HepG2 (cell line): ENCODE data around the gene OTOP2. TPM values are rescaled to one million over a fixed set of nuclear protein-coding genes. Genes with fewer than 3 reads are reported as not detected.

Experiments
- ATAC-seq: fragments of 200-7000 bp; cut with Tn5 transposase; 3 replicates; pipeline ENCODE4 v1.9.1; 2020; ENCODE audit warnings: mild to moderate bottlenecking, moderate library complexity
- BruUV-seq: library from RNA; stranded (reverse); fragments of 400-500 nt; replicated peaks from 2 replicates; lab custom pipeline; 2021; lab: Mats Ljungman, UMichigan
- CTCF ChIA-PET: fragments of 300-600 bp; formaldehyde crosslinking; extraction: SDS; loops from one replicate; lab custom pipeline; 2021; ENCODE audit warnings: low total read pairs, inconsistent platforms, low intra/inter-chr PET ratio; lab: Yijun Ruan, JAX
- POLR2A ChIA-PET: fragments of 350-600 bp; sonication (Branson Sonifier 250); formaldehyde crosslinking; loops from one replicate; lab custom pipeline; 2020; ENCODE audit warnings: antibody characterized with exemption, inconsistent platforms; lab: Yijun Ruan, JAX
- DNase-seq: peaks from one replicate; pipeline ENCODE4 v3.0.0-alpha.2; 2015; ENCODE audit warnings: low spot score
- FAIRE-seq: peaks from 3 replicates; lab custom pipeline; 2011; peaks lifted over from hg19 to GRCh38; lab: Jason Lieb, UNC
- H2AFZ ChIP-seq: one replicate; pipeline ENCODE4 v1.6.1; 2011; ENCODE audit warnings: low read length, inconsistent platforms
- H3K27ac ChIP-seq: fragments of 300-600 bp; 3 replicates; pipeline ENCODE4 v1.8.0; 2011; ENCODE audit warnings: mixed run types, mild to moderate bottlenecking, mixed read lengths, low read length, inconsistent platforms; ENCODE audit not compliant: insufficient read depth; ENCODE audit errors: extremely low read length
- H3K27me3 ChIP-seq, 2 experiments: fragments of 200-600 bp in 1 of 2; 2 replicates in 1 of 2; 3 replicates in 1 of 2; pipeline versions ENCODE4 v1.6.0 to v1.8.0; 2011; ENCODE audit warnings: low read length in 2 of 2, mild to moderate bottlenecking in 2 of 2, moderate library complexity in 2 of 2, inconsistent platforms in 1 of 2; ENCODE audit not compliant: insufficient read depth in 2 of 2, control insufficient read depth in 1 of 2
- H3K36me3 ChIP-seq, 2 experiments: fragments of 200-600 bp in 1 of 2; replicated peaks in 1 of 2; 2 replicates in 1 of 2; 3 replicates in 1 of 2; pipeline versions ENCODE4 v1.5.1 to v1.8.0; 2011; ENCODE audit warnings: low read length in 2 of 2, inconsistent platforms in 1 of 2; ENCODE audit not compliant: insufficient read depth in 2 of 2, control insufficient read depth in 1 of 2
- H3K4me1 ChIP-seq: 2 replicates; pipeline ENCODE4 v1.5.1; 2012; ENCODE audit warnings: low read length, inconsistent platforms; ENCODE audit not compliant: insufficient read depth
- H3K4me2 ChIP-seq: 2 replicates; pipeline ENCODE4 v1.6.0; 2011; ENCODE audit warnings: low read depth, low read length, inconsistent platforms
- H3K4me3 ChIP-seq, 3 experiments: fragments of 200-600 bp in 1 of 3; sonication (generic), shearing (Covaris generic) in 1 of 3; replicated peaks in 1 of 3; 2 replicates each; pipeline ENCODE4 v1.5.1; 2011 to 2016; ENCODE audit warnings: low read length in 3 of 3, inconsistent platforms in 2 of 3, low read depth in 2 of 3, mild to moderate bottlenecking in 2 of 3, control low read depth in 1 of 3, mixed read lengths in 1 of 3; ENCODE audit not compliant: insufficient read depth in 1 of 3
- H3K79me2 ChIP-seq: one replicate; pipeline ENCODE4 v1.6.1; 2011; ENCODE audit warnings: low read length, inconsistent platforms; ENCODE audit not compliant: insufficient read depth
- H3K9ac ChIP-seq: 2 replicates; pipeline ENCODE4 v1.6.0; 2011; ENCODE audit warnings: mild to moderate bottlenecking, low read depth, low read length, inconsistent platforms; ENCODE audit not compliant: insufficient read depth
- H3K9me3 ChIP-seq: 2 replicates; pipeline ENCODE4 v1.5.1; 2012; ENCODE audit warnings: mild to moderate bottlenecking, low read length
- H4K20me1 ChIP-seq: 2 replicates; pipeline ENCODE4 v1.6.0; 2011; ENCODE audit warnings: inconsistent platforms, mild to moderate bottlenecking, low read length, moderate library complexity; ENCODE audit not compliant: insufficient read depth
- AKAP8 ChIP-seq: sonication (generic); formaldehyde crosslinking; IDR thresholded peaks from 2 replicates; pipeline ENCODE4 v1.5.1; 2020; ENCODE audit warnings: mild to moderate bottlenecking, missing genetic modification reagents
- BCL3 ChIP-seq: sonication (generic); formaldehyde crosslinking; IDR thresholded peaks from 2 replicates; pipeline ENCODE4 v1.5.1; 2020; ENCODE audit warnings: mild to moderate bottlenecking, missing genetic modification reagents, moderate library complexity
- KLF11 ChIP-seq: IDR thresholded peaks from 2 replicates; pipeline ENCODE4 v1.6.1; 2016; ENCODE audit warnings: missing compliant biosample characterization
- NCOA5 ChIP-seq: sonication (generic); formaldehyde crosslinking; IDR thresholded peaks from 2 replicates; pipeline ENCODE4 v1.4.0; 2020; ENCODE audit warnings: missing genetic modification reagents
- RARA ChIP-seq: IDR thresholded peaks from 2 replicates; pipeline ENCODE4 v1.6.1; 2016; ENCODE audit warnings: missing genetic modification reagents, missing compliant biosample characterization
- TP53 ChIP-seq: sonication (generic); formaldehyde crosslinking; conservative IDR thresholded peaks from 2 replicates; pipeline ENCODE4 v1.4.0; 2020; ENCODE audit warnings: missing genetic modification reagents
- ZBTB7A ChIP-seq: sonication (generic); formaldehyde crosslinking; IDR thresholded peaks from 2 replicates; pipeline ENCODE4 v1.8.0; 2022; ENCODE audit warnings: mild to moderate bottlenecking, missing genetic modification reagents
- ZNF646 ChIP-seq: sonication (generic); formaldehyde crosslinking; IDR thresholded peaks from 2 replicates; pipeline ENCODE4 v1.9.0; 2021; ENCODE audit warnings: mild to moderate bottlenecking, missing genetic modification reagents
- ZNF687 ChIP-seq: sonication (generic); formaldehyde crosslinking; IDR thresholded peaks from 2 replicates; pipeline ENCODE4 v1.5.1; 2020; ENCODE audit warnings: mild to moderate bottlenecking, missing genetic modification reagents, moderate library complexity
- WGBS: methylation state at CpG from one replicate; pipeline ENCODE4 v1.1.6; 2017; ENCODE audit warnings: low lambda C conversion rate; 5-methylcytosine and 5-hydroxymethylcytosine counted together
- in situ Hi-C: cut with HindIII; loops from 2 replicates; pipeline ENCODE4 v1.10.0; 2017; ENCODE audit warnings: low pct_unique_long_range_greater_than_20kb; ENCODE audit not compliant: extremely low pct_ligation_motif_present
- intact Hi-C: fragments of 100-400 bp; cut with micrococcal nuclease; formaldehyde crosslinking; loops from one replicate; pipeline ENCODE4 v1.10.0; 2022; ENCODE audit not compliant: unreplicated experiment
- polyA plus RNA-seq, 8 experiments: library from polyadenylated mRNA; depleted of rRNA in 3 of 8; stranded (reverse) in 7 of 8; unstranded in 1 of 8; fragments of >200 nt; fragmentation: Illumina TruSeq in 4 of 8; extraction: Trizol in 4 of 8; gene quantifications; 2 replicates each; pipeline versions ENCODE4 v1.2.1 to v1.2.3, GENCODE V29; 2011 to 2016; ENCODE audit warnings: low read depth in 4 of 8, missing spikeins in 1 of 8, mixed read lengths in 1 of 8; ENCODE audit not compliant: insufficient read depth in 1 of 8
- total RNA-seq, 5 experiments: library from RNA; depleted of rRNA; stranded (reverse); fragments of >200 nt; fragmentation: Illumina TruSeq; extraction: Trizol; gene quantifications; 2 replicates each; pipeline ENCODE4 v1.2.3, GENCODE V29; 2016; ENCODE audit warnings: low read depth in 1 of 5

Gene OTOP2
- total and polyA plus RNA-seq, 2 of the 13 experiments (the other 11 are each of a cell fraction or from before 2014, with no cell fraction given): not detected

GRCh38 chr17:74892013-74892841, 31.8 kb upstream of the OTOP2 start:
- H3K4me2 ChIP-seq: no peak overlapping the region
- POLR2A ChIA-PET: interaction anchor here (0.6 to 2.4 kb wide), 2 partner anchors 19 to 579 kb away, joined by 4 to 10 read pairs; partner anchors contain the start of gene FDXR
- H3K27ac ChIP-seq: no peak overlapping the region
- peaks cover 11 to 80% of the 10 kb centered on the region in 2 experiments for H3K27me3 ChIP-seq
- CTCF ChIA-PET: no interaction called here
- H4K20me1 ChIP-seq: no peaks in the 10 kb centered on the region
- no peak for DNase-seq
- H2AFZ ChIP-seq: no peak overlapping the region
- in situ Hi-C loops: no loop called here
- H3K4me1 ChIP-seq: peaks cover 26% of the 10 kb centered on the region
- intact Hi-C loops: no loop called here
- no TSS peak for BruUV-seq
- peak; percentile 49 for ATAC-seq
- H3K79me2 ChIP-seq: no peaks in the 10 kb centered on the region
- 32% methylated on average over 17 of the region's 20 CpGs for WGBS
- no peak overlapping the region for H3K9ac ChIP-seq
- H3K36me3 ChIP-seq: no peaks in the 10 kb centered on the region
- no peak overlapping the region for H3K4me3 ChIP-seq
- no peak for FAIRE-seq
- no peaks in the 10 kb centered on the region for H3K9me3 ChIP-seq
- TF ChIP-seq KLF11 (CRISPR knock-in tag) (no peak), AKAP8 (no peak), RARA (CRISPR knock-in tag) (peak; percentile 1; the same call in 1 of the 2 replicates), NCOA5 (CRISPR knock-in tag) (no peak), ZNF687 (peak; percentile 37; the same call in 1 of the 2 replicates), TP53 (CRISPR knock-in tag) (no peak), ZNF646 (CRISPR knock-in tag) (0 out of 2 replicates have a peak, but pooled peaks have one; percentile 27), BCL3 (0 out of 2 replicates have a peak, but pooled peaks have one; percentile 17), ZBTB7A (0 out of 2 replicates have a peak, but pooled peaks have one; percentile 19)
